ENCODE measurements around the gene LGR6. TPM values are rescaled to one million over a fixed set of nuclear protein-coding genes. Genes with fewer than 3 reads are reported as not detected.

Gene LGR6
- total RNA-seq, 2 experiments from 2014 or later: 0.09 to 0.14 TPM

DNA sequence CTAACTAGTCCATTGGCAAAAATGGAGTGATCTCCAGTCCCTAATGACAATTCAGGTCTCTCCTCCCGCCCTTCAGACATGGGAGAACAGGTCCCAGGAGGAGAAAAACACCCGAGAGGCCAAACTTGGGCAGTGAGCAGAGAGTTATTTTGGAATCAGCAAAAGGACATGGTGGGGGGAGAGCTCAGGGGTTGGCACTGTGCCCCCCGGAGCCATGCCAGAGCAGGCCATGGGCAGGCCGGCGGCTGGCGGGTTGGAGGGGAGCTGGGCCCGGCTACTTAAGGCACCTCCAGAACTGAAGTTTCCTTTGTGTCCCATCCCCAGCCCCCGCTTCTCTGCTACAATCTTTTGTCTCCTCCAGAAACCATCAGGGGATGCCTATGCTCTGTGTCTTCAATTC is 7.1 kb downstream of the LGR6 start:
- H3K4me3 Mint-ChIP-seq: no peak overlapping the region
- intact Hi-C loops (cut with DNase I, micrococcal nuclease): no loop called here
- H3K27ac Mint-ChIP-seq: no peak overlapping the region
- H3K4me1 Mint-ChIP-seq: peaks cover 18% of the 10 kb centered on the region
- H3K36me3 Mint-ChIP-seq (ENCODE audit: low read depth): no peaks in the 10 kb centered on the region
- ChIA-PET CTCF (interaction anchor here (1.0 to 2.3 kb wide), 7 partner anchors 8 to 519 kb away, joined by 3 to 11 read pairs (median 3); no protein-coding TSS in a partner anchor), POLR2A (no interaction called here)
- no peak for ATAC-seq
- H3K9me3 Mint-ChIP-seq (ENCODE audit: low read depth): no peaks in the 10 kb centered on the region
- H3K27me3 Mint-ChIP-seq: peaks cover 4% of the 10 kb centered on the region
- no peak for DNase-seq

DNA sequence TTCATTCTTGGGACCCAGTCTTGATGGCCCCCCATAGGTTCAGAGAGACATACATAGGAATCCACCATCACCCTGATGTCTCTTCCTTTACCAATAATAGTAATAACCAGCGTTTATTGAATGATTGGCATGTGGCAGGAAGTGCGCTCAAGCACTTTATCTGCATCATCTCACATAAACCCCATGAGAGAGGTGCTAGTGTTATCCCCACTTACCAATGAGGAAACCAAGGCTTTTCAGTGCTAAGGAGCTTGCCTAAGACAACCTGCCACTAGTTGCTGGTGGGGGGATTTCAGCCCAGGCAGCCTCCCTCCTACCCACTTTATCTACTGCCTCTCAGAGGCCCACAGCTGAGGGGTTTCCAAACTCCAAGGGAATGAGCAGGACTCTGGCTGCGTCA is 7.7 kb downstream of the LGR6 start:
- intact Hi-C loops (cut with DNase I, micrococcal nuclease): no loop called here
- POLR2A ChIA-PET: no interaction called here
- CTCF ChIA-PET: interaction anchor here (0.6 to 2.3 kb wide), 5 partner anchors 9 to 115 kb away, joined by 3 to 7 read pairs (median 3); no protein-coding TSS in a partner anchor
- Mint-ChIP-seq H3K4me3 (no peak overlapping the region), H3K27me3 (no peaks in the 10 kb centered on the region), H3K27ac (no peak overlapping the region), H3K36me3 (ENCODE audit: low read depth) (no peaks in the 10 kb centered on the region), H3K4me1 (peaks cover 18% of the 10 kb centered on the region), H3K9me3 (ENCODE audit: low read depth) (no peaks in the 10 kb centered on the region)
- DNase-seq (no peak), ATAC-seq (no peak)

DNA sequence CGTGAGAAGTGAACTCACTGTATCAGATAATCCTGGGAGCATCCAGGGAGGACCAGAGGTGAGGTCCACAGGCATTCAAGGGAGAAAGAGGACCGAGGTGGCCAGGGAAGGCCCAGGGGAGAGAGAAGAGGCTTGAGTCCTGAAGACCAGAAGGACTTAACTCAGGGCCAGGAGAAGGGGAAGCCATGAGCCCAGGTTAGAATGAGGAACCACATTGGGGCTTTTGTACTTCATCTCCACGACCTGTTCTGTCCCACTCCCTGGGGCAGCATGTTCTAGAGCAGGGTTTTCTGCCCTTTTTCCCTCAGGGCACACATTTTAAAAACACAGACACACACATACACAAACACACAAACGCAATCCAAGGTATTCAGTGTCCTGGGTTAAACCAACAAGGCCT is 8.4 kb downstream of the LGR6 start:
- peaks cover 18% of the 10 kb centered on the region for H3K4me1 Mint-ChIP-seq
- H3K27me3 Mint-ChIP-seq: no peaks in the 10 kb centered on the region
- H3K9me3 Mint-ChIP-seq (ENCODE audit: low read depth): no peaks in the 10 kb centered on the region
- ATAC-seq (no peak), DNase-seq (no peak)
- intact Hi-C loops (cut with DNase I, micrococcal nuclease): no loop called here
- H3K36me3 Mint-ChIP-seq (ENCODE audit: low read depth): no peaks in the 10 kb centered on the region
- H3K27ac Mint-ChIP-seq: no peak overlapping the region
- POLR2A ChIA-PET: interaction anchor here (0.7 kb wide), 1 partner anchor 88 kb away, joined by 4 read pairs; no protein-coding TSS in a partner anchor
- CTCF ChIA-PET: interaction anchor here (1.2 kb wide), 2 partner anchors 9 to 42 kb away, joined by 3 to 5 read pairs; no protein-coding TSS in a partner anchor
- no peak overlapping the region for H3K4me3 Mint-ChIP-seq

DNA sequence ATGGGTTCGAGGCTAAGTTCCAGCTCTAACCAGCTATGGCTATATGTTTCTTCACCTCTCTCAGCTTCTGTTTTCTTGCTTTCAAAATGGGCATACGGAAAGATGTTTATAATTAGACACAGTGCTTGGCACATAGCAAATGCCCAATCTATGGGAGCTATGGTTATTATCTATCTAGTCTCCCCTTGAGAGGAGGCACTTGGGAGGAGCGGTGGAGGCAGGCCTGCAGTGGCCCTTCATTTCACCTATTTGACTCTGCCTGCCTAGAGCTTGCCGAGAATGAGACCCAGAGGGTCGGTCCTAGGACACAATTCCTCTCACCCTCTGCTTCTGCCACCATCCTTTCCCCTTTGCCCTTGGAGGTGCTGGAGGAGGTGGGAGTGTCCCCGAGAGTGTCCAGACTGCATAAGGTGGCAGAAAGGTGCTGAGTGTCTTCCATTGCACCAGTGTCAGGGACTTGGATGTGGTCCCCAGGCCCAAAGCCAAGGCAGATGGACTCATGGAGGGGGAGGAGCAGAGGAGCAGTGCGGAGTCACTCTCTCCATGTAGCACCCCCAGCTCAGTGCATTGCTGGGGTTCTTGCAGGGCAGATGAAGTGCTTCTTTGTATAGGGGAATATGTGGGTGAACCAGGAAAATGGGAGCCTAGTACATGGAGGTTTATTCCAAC is 9.0 kb downstream of the LGR6 start:
- DNase-seq: no peak
- intact Hi-C loops (cut with DNase I, micrococcal nuclease): no loop called here

DNA sequence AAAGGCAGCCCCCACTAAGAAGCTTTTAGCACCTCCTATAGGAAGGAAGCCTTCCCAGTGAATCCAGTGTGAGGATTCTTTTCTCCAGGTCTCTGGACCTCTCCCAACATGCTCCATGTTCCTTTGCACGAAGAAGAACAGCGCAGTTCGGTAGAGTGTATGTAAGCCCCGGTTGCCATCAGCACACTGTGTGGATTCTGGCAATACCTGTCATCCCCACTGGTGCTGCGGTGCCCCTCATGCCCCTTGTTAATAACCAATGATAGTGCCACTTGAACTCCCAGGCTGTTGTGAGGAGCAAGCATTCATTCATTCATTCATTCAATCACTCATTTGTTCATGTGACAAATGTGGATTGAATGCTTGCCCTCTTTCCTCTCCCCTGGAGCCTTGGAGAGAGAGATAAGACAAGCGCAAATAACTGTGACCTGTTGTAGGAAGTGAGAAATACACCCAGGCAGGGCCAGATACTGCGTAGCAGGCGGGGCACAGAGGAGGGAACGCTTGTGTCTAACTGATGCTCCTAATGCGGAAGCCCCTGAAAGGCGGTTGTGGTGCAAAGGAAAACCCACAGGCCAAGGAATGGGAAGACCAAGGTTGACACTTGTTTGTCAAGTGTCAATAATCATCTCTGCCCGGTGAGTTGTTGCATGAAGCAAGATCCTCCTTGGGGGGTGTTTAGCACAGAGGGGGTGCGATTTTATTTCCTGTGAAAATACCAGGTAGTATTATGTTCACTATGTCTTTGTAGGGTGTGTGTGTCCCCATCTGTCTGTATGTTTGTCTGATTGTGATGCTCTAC is 9.8 kb downstream of the LGR6 start:
- ATAC-seq: peak; percentile 59
- no peak overlapping the region for H3K27ac Mint-ChIP-seq
- no peaks in the 10 kb centered on the region for H3K36me3 Mint-ChIP-seq (ENCODE audit: low read depth)
- H3K4me1 Mint-ChIP-seq: peaks cover 15% of the 10 kb centered on the region
- no peak for DNase-seq
- no peaks in the 10 kb centered on the region for H3K27me3 Mint-ChIP-seq
- ChIA-PET POLR2A (no interaction called here), CTCF (no interaction called here)
- intact Hi-C loops (cut with DNase I, micrococcal nuclease): no loop called here
- H3K4me3 Mint-ChIP-seq: no peak overlapping the region
- H3K9me3 Mint-ChIP-seq (ENCODE audit: low read depth): no peaks in the 10 kb centered on the region

More for the DNA sequence above, 9.0 kb downstream of the LGR6 start:
- H3K9me3 Mint-ChIP-seq (ENCODE audit: low read depth): no peaks in the 10 kb centered on the region
- no peaks in the 10 kb centered on the region for H3K36me3 Mint-ChIP-seq (ENCODE audit: low read depth)
- H3K4me3 Mint-ChIP-seq: no peak overlapping the region
- ChIA-PET POLR2A (interaction anchor here (0.7 kb wide), 1 partner anchor 88 kb away, joined by 4 read pairs; no protein-coding TSS in a partner anchor), CTCF (no interaction called here)
- ATAC-seq: no peak
- no peak overlapping the region for H3K27ac Mint-ChIP-seq
- peaks cover 18% of the 10 kb centered on the region for H3K4me1 Mint-ChIP-seq
- H3K27me3 Mint-ChIP-seq: no peaks in the 10 kb centered on the region

DNA sequence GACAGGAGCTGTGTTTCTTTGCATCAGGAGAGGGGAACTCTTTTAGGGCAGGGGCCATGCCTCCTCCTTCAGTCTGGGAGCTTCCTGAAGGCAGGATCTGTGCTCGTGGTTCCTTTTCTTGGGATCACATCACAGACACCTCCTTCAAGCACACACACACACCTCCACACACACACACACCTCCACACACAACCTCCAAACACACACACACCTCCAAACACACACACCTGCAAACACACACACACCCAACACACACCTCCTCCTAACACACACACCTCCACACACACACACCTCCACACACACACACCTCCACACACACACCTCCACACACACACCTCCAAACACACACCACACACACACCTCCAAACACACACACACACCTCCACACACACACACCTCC is 10.5 kb downstream of the LGR6 start:
- ChIA-PET CTCF (no interaction called here), POLR2A (no interaction called here)
- intact Hi-C loops (cut with DNase I, micrococcal nuclease): no loop called here

DNA sequence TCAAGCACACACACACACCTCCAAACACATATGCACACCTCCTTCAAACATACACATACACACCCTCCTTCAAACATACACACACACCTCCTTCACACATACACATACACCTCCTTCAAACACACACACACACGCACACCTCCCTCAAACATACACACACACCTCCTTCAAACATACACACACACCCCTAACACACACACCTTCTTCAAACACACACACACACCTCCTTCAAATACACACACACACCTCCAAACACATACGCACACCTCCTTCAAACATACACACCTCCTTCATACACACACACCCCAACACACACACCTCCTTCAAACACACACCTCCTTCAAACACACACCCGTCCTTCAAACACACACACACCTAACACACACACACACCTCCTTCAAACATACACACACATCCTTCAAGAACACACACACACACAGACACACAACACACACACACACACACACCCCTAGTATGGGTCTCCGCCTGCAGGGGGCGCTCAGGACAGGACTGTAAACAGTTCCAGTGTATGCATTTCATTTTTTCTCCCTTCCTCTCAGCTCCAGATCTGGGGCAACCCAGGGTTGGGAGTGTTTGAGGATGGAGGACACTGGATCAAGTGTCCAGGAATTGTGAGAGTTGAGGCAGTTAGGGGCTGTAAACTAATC is 12.1 kb downstream of the LGR6 start:
- Mint-ChIP-seq H3K9me3 (ENCODE audit: low read depth) (no peaks in the 10 kb centered on the region), H3K4me3 (no peak overlapping the region), H3K36me3 (ENCODE audit: low read depth) (no peaks in the 10 kb centered on the region), H3K27ac (no peak overlapping the region), H3K4me1 (peaks cover 7% of the 10 kb centered on the region), H3K27me3 (peaks cover 3% of the 10 kb centered on the region)
- ATAC-seq (no peak), DNase-seq (peak; percentile 57)
- ChIA-PET POLR2A (no interaction called here), CTCF (interaction anchor here (0.6 to 1.2 kb wide), 3 partner anchors 13 to 134 kb away, joined by 3 to 4 read pairs (median 3); no protein-coding TSS in a partner anchor)
- intact Hi-C loops (cut with DNase I, micrococcal nuclease): no loop called here

More for the DNA sequence above, 10.5 kb downstream of the LGR6 start:
- Mint-ChIP-seq H3K36me3 (ENCODE audit: low read depth) (no peaks in the 10 kb centered on the region), H3K9me3 (ENCODE audit: low read depth) (no peaks in the 10 kb centered on the region), H3K27ac (no peak overlapping the region), H3K4me3 (no peak overlapping the region), H3K27me3 (no peaks in the 10 kb centered on the region), H3K4me1 (peaks cover 11% of the 10 kb centered on the region)
- no peak for DNase-seq
- no peak for ATAC-seq

DNA sequence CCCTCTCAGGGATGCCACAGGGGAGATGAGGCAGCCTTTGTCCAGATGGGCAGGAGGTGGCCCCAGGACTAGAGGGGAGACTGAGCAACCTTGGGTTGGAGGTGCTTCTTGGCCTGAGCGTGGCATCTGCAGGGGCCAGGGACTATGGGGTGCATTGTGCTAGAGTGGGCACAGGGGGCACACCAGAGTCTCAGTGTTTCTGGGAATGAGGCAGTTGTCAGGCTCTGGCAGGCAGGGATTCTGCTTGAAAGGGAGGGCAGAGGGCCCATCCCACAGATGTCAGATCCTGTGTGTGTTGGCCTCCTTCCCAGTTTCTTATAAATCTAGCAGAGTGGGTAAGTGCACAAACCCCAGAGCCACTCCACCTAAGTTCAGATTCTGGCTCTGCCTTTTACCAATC is 13.7 kb downstream of the LGR6 start:
- intact Hi-C loops (cut with DNase I, micrococcal nuclease): no loop called here
- ATAC-seq: no peak
- ChIA-PET CTCF (no interaction called here), POLR2A (no interaction called here)
- H3K36me3 Mint-ChIP-seq (ENCODE audit: low read depth): no peaks in the 10 kb centered on the region
- DNase-seq: no peak
- no peaks in the 10 kb centered on the region for H3K4me1 Mint-ChIP-seq
- no peak overlapping the region for H3K4me3 Mint-ChIP-seq
- no peak overlapping the region for H3K27ac Mint-ChIP-seq
- H3K9me3 Mint-ChIP-seq (ENCODE audit: low read depth): no peaks in the 10 kb centered on the region
- peaks cover 12% of the 10 kb centered on the region for H3K27me3 Mint-ChIP-seq

DNA sequence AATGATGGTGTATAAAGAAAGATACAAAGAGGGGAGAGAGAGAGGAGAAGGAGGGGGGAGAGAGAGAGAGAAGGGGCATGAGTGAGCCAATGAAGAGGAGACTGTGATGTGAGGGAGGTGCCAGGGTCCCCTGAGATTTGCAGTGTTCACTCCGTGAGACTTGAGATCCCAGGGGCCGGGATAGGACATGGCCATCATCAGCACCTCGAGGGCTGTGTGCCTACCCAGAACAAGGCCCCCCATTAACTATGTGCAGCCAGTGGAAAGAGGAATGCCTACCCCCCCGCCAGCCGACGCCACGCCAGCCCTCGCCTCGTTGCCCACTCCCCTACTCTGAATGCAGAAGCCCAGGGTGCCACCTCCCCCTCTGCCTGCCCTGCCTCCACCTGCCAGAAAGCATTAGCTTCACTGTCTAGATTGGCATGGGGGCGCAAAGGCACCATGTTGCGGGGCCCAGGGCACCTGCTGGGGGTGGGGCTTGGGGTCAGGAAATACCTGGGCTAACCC is 14.8 kb downstream of the LGR6 start:
- no peak overlapping the region for H3K27ac Mint-ChIP-seq
- peaks cover 22% of the 10 kb centered on the region for H3K27me3 Mint-ChIP-seq
- DNase-seq: no peak
- H3K9me3 Mint-ChIP-seq (ENCODE audit: low read depth): no peaks in the 10 kb centered on the region
- H3K4me1 Mint-ChIP-seq: no peaks in the 10 kb centered on the region
- ChIA-PET POLR2A (no interaction called here), CTCF (interaction anchor here (1.2 kb wide), 1 partner anchor 16 kb away, joined by 3 read pairs; no protein-coding TSS in a partner anchor)
- ATAC-seq: no peak
- no peak overlapping the region for H3K4me3 Mint-ChIP-seq
- intact Hi-C loops (cut with DNase I, micrococcal nuclease): no loop called here
- no peaks in the 10 kb centered on the region for H3K36me3 Mint-ChIP-seq (ENCODE audit: low read depth)

DNA sequence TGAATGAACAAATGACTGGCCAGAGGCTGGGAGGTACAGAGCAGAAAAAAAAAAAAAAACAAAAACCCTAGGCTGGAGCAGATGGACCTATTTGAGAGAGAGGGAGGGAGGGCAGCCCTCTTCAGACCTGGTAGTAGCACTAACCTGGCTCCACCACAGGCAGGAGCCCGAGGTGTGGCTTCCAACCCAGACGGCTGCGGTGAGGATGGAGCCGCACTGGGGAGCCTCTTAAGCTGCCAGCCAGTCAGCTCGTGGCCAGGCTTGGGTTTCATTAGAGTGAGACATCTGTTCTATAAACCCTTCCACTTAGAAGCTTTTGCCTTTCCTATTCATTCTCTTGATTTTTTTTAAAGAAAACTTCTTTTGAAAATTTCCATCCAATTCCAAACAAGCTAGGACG is 16.8 kb downstream of the LGR6 start:
- intact Hi-C loops (cut with DNase I, micrococcal nuclease): no loop called here
- H3K36me3 Mint-ChIP-seq (ENCODE audit: low read depth): no peaks in the 10 kb centered on the region
- no peak overlapping the region for H3K27ac Mint-ChIP-seq
- ATAC-seq: no peak
- H3K9me3 Mint-ChIP-seq (ENCODE audit: low read depth): no peaks in the 10 kb centered on the region
- H3K4me3 Mint-ChIP-seq: no peak overlapping the region
- ChIA-PET POLR2A (no interaction called here), CTCF (interaction anchor here (1.5 kb wide), 1 partner anchor 17 kb away, joined by 4 read pairs; the partner anchor contains the start of gene LGR6)
- H3K4me1 Mint-ChIP-seq: peaks cover 5% of the 10 kb centered on the region
- peaks cover 37% of the 10 kb centered on the region for H3K27me3 Mint-ChIP-seq
- no peak for DNase-seq

DNA sequence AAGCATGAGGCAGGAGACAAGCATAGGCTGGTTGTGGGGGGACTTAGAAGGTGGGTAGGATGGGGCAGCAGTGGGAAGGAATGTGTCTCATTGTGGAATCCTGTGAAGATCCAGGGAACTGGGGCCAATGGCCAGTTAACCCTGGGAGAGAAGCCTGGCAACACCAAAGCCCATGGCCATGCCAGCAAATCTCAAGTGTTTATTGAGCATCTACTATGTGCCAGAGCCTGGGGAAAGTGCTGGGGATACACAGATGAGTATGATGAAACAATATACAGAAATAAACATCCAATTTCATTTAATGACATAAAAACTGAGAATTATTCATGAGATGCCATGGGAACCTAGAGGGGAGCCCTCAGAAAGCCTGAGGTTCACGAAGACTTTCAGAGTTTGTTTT is 17.4 kb downstream of the LGR6 start:
- POLR2A ChIA-PET: no interaction called here
- Mint-ChIP-seq H3K4me3 (no peak overlapping the region), H3K27me3 (peaks cover 41% of the 10 kb centered on the region), H3K36me3 (ENCODE audit: low read depth) (no peaks in the 10 kb centered on the region), H3K9me3 (ENCODE audit: low read depth) (no peaks in the 10 kb centered on the region), H3K4me1 (peaks cover 5% of the 10 kb centered on the region), H3K27ac (no peak overlapping the region)
- CTCF ChIA-PET: interaction anchor here (0.6 to 1.5 kb wide), 2 partner anchors 18 to 26 kb away, joined by 3 to 4 read pairs; partner anchors contain the start of gene LGR6
- intact Hi-C loops (cut with DNase I, micrococcal nuclease): no loop called here
- ATAC-seq (no peak), DNase-seq (no peak)
